Activated T-cell treated with anti-CD3 and anti-CD28 coated beads, Interleukin-2, amount 50 U/mL, for 1 hour (primary cell): ENCODE data around the gene TRERF1.
"Not testable (repeated sequence)": the region's sequence is repeated elsewhere in the genome, so short reads cannot be mapped to it uniquely, and the experiment has no call there.

Source experiments
- DNase-seq: peaks from one replicate; pipeline ENCODE4 v3.0.0-alpha.2; 2020

Gene TRERF1

GRCh38 chr6:42451333-42452170, at the start of gene TRERF1:
TRERF1 (minus strand) TSS chr6:42451926; CDS start chr6:42269590, 182,336 bp downstream.
- peak; percentile 64 for DNase-seq

- DNase-seq, result no peak
These were observed 46.9 kb upstream of the TRERF1 start for GRCh38 chr6:42498473-42499128.

GRCh38 chr6:42493914-42494539, 42.3 kb upstream of the TRERF1 start:
- DNase-seq, result no peak

- DNase-seq, result no peak
These were observed 36.4 kb upstream of the TRERF1 start for GRCh38 chr6:42488129-42488528.

GRCh38 chr6:42484261-42484660, 32.5 kb upstream of the TRERF1 start:
- DNase-seq, result no peak

GRCh38 chr6:42482174-42482573, 30.4 kb upstream of the TRERF1 start:
- no peak for DNase-seq

GRCh38 chr6:42471714-42472113, 20.0 kb upstream of the TRERF1 start:
- DNase-seq, result no peak

GRCh38 chr6:42471142-42471541, 19.4 kb upstream of the TRERF1 start:
- no peak for DNase-seq

- DNase-seq, result no peak
These were observed 16.5 kb upstream of the TRERF1 start for GRCh38 chr6:42468273-42468672.

- DNase-seq, result no peak
These were observed 15.9 kb upstream of the TRERF1 start for GRCh38 chr6:42467651-42468050.

- DNase-seq, result not testable (repeated sequence)
These were observed 14.7 kb upstream of the TRERF1 start for GRCh38 chr6:42466470-42466869.

GRCh38 chr6:42462474-42462972, 10.8 kb upstream of the TRERF1 start:
- no peak for DNase-seq

GRCh38 chr6:42460883-42461282, 9.2 kb upstream of the TRERF1 start:
- DNase-seq, result no peak

GRCh38 chr6:42459888-42460287, 8.2 kb upstream of the TRERF1 start:
- DNase-seq, result no peak

- no peak for DNase-seq
These were observed 2.7 kb upstream of the TRERF1 start for GRCh38 chr6:42454428-42454791.

GRCh38 chr6:42453654-42454427, 2.1 kb upstream of the TRERF1 start:
- peak; percentile 27 for DNase-seq

GRCh38 chr6:42453031-42453653, 1.4 kb upstream of the TRERF1 start:
- peak; percentile 78 for DNase-seq

GRCh38 chr6:42452171-42453030, 675 bp upstream of the TRERF1 start:
- peak; percentile 75 for DNase-seq

- peak; percentile 28 for DNase-seq
These were observed 1.0 kb downstream of the TRERF1 start for GRCh38 chr6:42450477-42451332.

GRCh38 chr6:42449917-42450476, 1.7 kb downstream of the TRERF1 start:
- no peak for DNase-seq
